Gastrocnemius medialis (tissue), 4 donors: ENCODE results near the gene SETBP1.

Source experiments
- POLR2A ChIP-seq, 2 donors: fragments of 450-650 bp; IDR thresholded peaks; one replicate each; pipeline ENCODE4 v1.6.1; 2017; ENCODE audit warnings: antibody characterized with exemption in 2 of 2, mild to moderate bottlenecking in 2 of 2, moderate library complexity in 2 of 2
- TF ChIP-seq, protein P1 (sequence below), 5 experiments: fragments of 450-650 bp in 3 of 5; fragments of 200-600 bp in 2 of 5; sonication (generic) in 2 of 5; IDR thresholded peaks in 4 of 5; conservative IDR thresholded peaks in 1 of 5; 1 replicate in 4 of 5; 2 replicates in 1 of 5; pipeline ENCODE4 v1.5.1; 2016 to 2019; ENCODE audit warnings: antibody characterized with exemption in 5 of 5, mild to moderate bottlenecking in 3 of 5, moderate library complexity in 3 of 5

DNA sequence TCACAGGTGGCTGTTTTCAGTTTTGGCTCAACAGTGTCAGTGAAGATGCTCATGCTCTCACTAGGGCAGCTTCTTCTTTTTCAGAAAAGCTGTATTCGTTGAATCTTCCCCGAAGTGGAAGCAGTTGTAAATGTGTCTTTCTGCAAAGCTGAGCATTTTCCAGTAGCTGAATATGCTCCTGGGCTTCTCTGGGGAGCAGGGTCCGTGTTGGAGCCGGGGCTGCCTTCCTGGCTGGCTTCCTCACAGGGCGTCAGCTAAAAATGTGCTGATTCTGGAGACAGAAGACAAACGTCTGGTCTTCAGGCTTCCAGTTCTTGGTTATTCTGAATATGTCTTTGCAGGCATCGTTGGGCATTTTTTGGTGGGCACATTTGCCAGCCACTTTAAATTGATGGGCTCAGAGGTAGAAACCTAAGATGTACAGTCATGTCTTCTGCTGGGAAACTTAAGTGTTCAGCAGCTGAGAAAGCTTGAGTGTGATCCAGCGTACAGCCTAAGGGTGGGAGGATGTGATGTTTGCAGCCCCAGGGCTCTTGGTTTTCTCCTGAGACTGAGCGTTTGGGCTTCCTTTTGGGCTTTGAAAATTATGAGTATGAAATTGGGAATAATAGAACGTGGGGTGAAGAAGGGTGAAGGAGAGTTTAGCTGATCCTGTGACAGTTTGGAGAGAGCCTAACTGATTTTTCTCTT is 19.0 kb downstream of the SETBP1 start:
- TF ChIP-seq, protein P1, sequence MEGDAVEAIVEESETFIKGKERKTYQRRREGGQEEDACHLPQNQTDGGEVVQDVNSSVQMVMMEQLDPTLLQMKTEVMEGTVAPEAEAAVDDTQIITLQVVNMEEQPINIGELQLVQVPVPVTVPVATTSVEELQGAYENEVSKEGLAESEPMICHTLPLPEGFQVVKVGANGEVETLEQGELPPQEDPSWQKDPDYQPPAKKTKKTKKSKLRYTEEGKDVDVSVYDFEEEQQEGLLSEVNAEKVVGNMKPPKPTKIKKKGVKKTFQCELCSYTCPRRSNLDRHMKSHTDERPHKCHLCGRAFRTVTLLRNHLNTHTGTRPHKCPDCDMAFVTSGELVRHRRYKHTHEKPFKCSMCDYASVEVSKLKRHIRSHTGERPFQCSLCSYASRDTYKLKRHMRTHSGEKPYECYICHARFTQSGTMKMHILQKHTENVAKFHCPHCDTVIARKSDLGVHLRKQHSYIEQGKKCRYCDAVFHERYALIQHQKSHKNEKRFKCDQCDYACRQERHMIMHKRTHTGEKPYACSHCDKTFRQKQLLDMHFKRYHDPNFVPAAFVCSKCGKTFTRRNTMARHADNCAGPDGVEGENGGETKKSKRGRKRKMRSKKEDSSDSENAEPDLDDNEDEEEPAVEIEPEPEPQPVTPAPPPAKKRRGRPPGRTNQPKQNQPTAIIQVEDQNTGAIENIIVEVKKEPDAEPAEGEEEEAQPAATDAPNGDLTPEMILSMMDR (IDR thresholded peaks at IDR 0.05 in 4 of 5, conservative IDR thresholded peaks at IDR 0.05 in 1 of 5) = no peak
- no peak for TF ChIP-seq POLR2A (IDR thresholded peaks at IDR 0.05)
